Activated CD8-positive, alpha-beta memory T cell treated with anti-CD3 and anti-CD28 coated beads, Interleukin-2, amount 50 U/mL, for 4 hours (primary cell): ENCODE results near the gene DCAF6.
"Not testable (repeated sequence)": the region's sequence is repeated elsewhere in the genome, so short reads cannot be mapped to it uniquely, and the experiment has no call there.

Source experiments
- DNase-seq: peaks from one replicate; pipeline ENCODE4 v3.0.0-alpha.2; 2020

DCAF6 gene

DNA sequence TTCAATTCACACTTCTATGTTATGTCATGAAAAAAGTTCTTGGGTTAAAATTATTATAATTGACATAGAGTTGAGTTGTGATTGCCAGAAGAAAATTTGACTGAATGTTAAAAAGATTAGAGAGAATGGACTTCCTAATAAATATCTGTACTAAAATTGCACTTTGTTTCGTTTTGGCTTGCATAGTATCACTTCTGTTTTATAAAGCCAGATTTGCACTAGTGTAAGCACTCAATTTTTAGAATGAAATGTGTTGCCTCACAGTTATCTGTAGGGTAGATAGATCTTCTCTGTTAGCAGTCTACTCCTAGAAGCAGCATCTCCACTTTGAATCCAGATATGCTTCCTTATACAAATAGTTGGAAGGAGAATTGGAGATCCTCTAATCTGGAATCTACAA lies 95.5 kb downstream of the DCAF6 start:
- DNase-seq = no peak

DNA sequence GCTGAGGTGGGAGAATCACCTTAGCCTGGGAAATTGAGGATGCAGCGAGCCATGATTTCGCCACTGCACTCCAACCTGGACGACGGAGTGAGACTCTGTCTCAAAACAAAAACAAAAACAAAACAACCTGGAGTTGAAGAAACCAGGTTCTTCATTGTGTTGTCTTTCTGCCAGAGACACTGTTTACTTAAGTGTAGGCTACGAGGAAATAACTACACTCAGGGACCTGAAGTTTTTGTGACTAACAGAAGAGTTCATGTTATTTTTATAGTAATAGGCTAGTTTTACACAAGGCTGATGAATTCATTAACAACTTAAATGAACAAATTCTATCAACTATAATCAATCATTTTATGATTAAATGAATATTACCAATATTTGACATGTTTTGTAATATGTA lies 98.9 kb downstream of the DCAF6 start:
- no peak for DNase-seq

DNA sequence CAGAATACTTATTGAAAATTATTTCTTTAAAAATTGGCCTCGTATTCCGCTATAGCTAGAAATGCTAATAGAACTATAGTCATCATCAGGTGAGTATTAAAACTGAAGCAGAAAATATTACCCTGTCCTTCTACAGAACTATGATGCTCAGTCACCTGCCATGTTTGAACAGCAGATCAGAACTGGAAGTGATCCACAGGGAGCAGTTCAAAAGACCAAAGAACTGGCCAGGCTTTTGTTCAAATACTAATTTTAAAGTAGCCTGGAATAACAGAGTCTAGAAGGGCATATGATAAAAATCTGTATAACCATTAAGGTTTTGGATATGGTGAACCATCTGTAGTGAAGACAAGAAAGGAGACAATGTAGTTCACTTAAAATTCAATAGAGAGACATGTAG lies 105.9 kb downstream of the DCAF6 start:
- no peak for DNase-seq

DNA sequence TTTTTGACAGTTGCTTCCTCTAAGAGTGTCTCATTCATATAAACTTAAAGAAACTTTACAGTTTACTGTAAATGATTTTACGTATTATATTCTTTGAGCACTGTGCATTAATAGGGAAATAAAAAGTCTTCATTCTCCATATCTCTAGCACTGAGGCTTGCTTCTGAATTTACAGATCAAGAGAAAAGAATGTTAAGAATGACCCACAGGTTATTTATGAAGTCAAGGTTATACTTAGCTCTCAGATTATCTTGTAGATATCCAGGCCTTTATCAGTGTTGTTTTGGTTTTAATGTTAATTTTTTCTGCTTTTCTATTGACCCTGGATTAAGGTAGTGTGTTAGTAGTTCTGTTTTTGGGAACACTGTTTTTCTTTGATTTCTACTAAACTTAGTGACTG lies 108.8 kb downstream of the DCAF6 start:
- DNase-seq = no peak

DNA sequence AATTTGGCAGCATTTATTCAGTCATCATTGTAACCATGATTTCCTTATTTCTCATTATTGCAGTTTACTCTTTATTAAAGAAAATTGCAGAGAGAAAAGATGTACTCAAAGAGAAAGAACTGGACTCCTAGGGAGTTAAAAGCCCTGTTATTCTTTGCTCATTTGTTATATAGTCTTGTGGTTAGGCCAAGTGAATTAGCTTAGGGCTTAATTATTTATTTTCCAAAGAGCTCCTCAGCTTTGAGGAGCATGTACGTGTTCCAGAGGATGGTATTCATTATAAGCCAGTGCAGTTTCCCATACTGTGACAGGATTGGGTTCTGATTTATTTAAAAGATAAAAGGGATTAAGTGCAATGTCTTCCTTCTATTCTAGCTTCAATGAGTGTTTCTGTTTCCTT lies 113.8 kb downstream of the DCAF6 start:
- no peak for DNase-seq

DNA sequence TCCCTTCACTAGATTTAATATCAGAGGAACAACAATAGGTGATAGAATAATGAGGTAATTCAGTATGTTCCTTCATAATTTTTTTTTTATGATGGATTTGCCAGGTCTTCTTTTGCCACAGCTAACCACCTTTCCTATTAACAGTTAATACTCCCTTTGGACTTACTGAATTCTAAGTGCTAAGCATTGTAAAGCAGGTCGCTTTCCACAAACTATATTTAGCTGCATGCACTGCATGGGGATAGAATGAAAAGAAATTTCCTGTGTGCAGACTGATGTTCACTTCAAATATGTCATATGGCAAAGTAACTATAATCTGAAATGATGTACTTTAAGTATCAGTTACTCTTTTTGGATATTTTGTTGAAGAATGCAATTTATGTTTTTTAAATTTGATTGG lies 114.4 kb downstream of the DCAF6 start:
- no peak for DNase-seq

DNA sequence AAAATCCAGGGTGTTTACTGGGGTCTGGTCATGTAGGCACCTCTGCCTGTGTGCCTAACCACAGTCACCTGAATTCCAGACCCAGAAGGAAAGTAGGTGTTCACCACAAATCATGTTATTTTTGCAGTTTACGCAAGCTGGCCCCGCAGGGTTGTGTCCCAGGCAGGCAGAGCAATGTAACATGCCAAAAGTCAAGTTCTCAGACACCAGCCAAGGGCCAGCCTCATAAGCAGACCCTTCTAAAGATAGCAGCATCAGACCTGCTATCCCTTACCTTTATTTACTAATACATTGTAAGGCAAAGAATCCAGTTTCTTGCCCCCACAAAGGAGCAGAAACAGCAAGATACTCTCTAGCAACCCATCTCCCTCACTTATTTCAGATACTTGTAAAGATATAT lies 117.2 kb downstream of the DCAF6 start:
- DNase-seq = no peak

DNA sequence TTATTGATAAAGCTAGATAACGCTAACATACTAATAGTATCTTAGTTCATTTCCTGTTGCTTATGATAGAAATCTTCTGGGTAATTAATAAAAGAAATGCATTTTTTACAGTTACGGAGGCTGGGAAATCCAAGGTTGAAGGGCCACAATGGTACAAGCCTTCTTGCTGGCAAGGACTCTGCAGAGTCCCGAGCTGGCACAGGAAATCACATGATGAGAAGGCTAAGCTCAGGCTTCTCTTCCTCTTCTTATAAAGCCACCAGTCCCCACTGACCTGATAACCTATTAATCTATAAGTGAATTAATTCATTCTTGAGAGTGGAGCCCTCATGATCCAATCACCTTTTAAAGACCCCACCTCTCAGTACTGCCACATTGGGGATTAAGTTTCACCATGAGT lies 117.6 kb downstream of the DCAF6 start:
- no peak for DNase-seq

DNA sequence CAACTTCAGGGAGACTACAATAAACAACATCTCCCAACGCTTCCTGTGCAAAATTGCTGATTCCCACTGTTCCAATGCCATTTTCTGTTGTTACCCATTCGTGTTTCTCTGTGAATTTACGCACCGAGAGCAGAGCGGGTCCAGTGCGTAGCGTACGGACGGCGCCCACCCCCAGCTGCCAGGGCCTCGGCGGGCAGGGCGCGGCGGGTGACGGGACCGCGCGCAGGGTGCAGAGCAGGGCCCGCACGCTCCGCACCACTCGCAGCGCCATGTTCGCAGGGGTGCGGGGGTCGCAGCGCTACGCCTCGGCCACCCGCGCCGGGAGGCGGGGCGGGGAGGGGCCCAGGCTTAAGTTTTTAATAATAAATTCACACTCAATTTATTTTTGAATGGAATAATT lies 119.7 kb downstream of the DCAF6 start:
- DNase-seq = not testable (repeated sequence)

DNA sequence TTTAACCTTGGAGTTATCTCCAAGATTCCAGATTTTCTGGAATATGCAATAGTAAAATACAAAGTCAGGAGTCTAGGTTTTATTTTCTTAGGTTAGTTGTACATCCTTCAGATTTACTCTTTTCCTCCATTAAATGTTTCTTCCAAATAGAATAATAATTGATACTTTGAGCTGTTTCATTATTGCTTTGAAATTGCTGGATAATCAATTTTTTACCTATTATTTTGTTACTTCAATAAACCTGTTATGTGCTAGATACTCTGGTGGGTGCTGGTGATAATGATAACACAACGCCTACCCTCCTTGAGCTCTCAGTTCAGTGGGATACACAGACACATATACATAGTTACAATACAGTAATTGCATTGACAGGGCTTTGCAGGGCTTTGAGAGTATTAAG lies 120.9 kb downstream of the DCAF6 start:
- no peak for DNase-seq

DNA sequence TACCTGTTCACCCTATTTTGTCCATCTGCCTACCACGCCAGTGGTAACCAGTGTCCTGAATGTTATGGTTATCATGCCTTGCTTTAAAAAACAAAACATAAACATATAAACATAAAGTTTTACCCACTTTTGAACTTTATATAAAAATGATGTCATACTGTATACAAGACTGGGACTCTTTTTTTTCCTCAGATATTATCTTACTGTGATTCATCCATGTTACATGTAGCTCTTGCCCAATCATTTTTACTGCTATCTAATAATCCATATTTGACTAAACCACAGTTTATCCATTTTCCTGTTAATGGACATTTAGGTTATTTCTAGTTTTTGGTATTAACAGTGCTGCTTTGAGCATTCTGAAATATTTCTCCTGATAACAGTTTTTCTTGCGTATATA lies 121.4 kb downstream of the DCAF6 start:
- no peak for DNase-seq

DNA sequence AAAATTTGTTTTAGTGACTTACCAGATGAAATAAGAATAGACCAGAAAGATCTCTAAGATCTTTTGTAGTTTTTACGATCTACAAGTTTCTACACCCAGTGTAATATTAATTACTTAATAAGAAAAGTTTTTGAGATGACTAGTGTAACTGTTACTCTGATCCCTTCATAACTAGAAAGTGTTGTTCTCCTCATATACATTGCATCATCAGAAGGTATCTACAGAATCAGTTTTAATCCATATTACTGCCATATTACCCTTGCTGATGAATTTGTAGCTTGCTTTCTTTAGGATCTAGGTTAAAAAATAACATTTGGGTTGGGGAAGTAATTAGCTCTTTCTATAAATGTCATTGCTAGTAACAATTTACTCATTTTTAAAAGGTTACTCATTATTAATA lies 127.7 kb downstream of the DCAF6 start:
- DNase-seq = no peak

DNA sequence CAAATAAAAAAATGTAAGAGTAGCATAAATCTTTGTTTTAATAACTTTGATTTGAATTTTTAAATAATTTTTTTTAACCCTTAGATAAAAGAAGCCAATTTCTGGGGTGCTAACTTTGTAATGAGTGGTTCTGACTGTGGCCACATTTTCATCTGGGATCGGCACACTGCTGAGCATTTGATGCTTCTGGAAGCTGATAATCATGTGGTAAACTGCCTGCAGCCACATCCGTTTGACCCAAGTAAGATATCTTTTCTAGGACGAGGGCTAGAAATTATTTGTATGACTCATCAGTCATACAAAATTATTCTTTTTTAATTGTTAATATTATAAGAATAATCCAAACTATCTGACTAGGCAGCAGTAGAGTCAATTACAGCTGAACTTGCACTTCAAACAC lies 129.0 kb downstream of the DCAF6 start:
- DNase-seq = no peak

DNA sequence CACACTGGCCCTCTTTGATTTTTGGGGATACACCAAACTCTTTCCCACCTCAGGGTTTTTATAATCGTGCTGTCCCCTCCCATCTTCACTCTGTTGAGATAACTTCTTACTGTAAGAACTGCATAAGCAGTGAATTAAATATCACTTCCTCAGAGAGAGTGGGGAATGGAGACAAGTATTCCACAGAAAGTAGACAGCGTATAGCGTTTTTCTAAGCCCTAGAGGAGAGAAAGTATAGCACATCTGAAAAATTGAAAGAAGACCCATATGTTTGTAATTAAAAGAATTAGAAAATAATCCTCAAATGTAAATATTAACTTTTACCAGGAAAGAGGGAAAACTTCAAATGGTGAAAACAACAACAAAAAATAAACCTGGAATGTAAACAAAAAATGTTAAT lies 132.9 kb downstream of the DCAF6 start:
- DNase-seq = no peak

DNA sequence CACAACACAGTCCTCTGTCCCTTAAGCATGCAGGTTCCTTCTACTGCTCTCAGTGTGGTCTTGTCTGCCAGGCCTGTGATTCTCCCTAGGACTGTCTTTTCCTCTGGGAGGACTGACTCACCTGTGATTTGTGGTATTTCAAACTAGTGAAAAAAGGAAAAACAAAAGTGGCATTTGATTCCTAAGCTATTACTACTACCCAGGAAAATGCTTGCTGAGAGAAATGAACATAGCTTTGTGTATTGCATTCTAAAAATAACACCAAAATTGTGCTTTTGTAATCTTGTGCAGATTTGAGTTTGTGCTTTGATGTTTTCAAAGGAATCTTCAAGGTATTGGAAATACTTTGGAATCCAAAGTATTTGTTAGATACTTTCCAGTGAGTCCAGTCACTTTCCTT lies 143.3 kb downstream of the DCAF6 start:
- DNase-seq = no peak

DNA sequence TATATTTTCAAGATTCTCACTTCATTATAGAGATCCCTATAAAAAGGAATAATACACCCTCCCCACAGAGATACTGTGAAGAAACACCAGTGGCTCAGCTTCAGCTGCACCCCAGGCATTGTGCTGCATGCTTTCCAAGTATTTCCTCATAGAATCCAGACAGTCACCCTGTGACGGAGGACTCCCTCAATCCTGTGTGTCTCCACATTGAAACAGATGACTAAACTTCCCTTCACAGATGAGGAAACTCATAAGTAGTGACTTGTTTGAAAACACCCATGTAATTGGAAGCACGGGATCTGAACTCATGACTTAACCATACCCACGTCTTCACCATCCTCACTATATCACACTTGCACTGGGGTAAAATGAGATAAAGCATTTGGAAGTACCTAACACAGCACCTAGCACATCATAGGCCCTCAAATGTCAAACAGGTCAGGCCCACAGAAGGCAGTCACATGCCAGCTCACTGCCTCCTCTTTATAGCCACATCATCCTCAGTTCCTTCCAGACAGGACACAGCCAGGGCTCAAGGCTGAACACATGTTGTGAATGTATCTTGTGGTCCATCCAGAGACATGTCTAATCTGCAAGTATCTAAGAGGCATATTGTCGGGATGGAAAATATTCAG lies 145.0 kb downstream of the DCAF6 start:
- DNase-seq = no peak

DNA sequence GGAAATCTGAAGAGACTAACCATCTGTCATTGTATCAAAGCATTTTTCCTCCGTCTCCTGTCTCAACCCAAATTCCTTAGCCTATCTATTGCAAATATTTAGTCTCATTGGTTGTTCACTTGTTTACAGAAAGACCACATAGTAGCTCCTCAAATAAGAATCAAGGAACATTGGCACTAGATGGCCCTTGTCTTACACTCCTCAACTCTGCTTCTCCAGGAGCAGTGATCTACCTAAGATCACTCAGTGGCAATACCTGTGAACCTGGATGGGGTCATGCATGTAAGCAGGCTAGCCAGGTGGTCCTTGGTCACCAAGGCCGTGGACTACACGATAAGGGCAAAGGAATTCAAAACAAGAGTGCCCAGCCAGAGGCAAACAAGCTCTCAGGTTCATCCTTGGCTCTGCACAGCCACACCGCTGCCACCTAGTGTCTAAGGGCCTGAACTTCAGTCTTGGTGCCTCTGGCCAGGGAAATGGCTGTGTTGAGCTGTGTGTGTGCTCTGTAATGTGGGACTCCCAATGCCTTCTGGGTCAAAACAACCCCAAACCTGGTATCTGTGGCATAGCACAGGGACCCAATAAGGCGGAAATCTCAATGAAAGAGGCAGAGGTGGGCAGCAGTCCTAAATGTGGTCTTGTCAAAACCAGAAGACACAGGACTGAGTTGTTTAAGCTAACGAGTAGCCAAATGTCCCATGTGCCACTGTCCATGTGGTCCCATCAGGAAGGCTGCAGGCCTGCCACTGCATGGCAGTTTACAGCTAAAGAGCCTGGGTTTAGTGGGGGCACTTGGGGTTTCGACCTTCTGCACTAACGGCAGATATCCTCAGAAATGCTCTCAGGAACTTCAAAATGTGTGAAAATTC lies 145.8 kb downstream of the DCAF6 start:
- peak; percentile 59 for DNase-seq

DNA sequence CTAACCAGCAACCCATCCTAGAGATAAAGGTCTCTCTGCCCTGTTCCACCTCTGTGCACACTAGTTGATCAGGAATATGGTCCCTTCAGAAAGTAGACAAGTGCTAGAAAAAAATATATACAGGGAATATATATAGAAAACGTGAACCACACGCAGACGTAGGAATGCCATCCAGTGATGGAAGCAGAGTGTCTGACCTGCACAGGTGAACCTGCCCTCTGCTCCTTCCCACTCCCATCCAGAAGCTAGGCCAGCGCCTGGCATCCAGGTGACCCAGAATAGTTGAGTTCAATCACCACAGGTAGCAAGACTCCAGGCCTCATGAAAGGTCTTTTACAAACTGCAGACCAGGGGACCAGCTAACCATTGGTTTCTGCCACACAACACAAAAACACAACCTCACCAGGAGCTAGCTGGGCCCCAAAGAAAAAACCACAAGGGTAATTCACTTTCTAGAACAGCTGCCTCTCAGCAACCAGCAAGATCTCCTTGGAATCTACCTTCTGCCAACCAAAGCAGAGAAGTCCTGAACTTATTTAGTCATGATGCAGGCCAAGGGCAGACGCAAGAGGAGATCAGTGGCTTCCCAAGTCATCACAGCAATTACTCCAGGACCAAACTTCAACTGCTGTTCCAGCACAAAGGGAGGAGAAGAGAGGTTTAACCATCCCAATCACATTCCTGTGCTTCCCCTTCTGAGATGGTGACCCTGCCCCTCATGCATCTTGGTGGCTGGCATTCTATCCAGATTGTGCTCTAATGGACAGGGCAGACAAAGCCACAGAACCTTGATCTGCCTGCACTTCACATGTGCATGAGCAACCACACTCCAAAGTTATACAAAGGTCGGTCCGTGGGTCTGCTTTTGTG lies 147.2 kb downstream of the DCAF6 start:
- DNase-seq = no peak

DNA sequence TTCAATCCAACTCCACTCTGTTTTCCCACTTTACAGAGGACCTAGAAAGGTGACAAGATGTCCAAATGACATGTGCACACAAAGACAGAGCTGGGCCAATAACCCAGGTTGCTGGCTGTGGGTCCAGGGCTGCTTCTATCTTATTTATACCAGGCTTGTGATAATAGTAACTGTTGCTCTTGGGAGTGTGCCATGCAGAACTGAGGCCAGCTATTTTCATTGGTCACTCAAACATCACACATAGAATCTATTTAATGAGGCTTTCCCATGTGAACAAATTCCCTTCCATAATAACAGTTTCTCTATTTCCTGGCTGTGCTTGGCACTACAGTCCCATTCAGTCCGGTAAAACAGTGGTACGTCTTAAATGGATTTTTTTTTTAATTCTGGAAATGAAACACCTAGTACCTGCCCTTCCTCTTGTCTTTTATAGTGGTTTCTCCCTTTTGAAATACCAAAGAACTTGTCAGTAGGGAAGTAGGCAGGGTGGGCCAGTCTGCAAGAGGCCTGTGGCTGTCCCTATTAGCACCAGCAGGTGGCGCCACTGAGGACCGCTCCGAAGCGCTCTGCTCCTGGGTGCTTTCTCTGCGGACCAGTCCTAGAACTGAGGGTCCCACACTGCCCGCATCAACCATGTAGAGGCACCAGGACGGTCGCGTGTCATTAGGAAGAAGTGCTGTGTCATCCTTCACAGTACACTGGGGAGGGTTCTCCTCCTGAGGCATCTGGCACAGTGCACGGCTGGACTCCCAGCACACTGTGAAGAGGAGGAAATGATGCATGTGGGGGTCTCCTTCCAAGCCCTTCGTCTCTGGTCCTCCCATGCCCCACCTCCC lies 148.1 kb downstream of the DCAF6 start:
- DNase-seq = peak; percentile 62

DNA sequence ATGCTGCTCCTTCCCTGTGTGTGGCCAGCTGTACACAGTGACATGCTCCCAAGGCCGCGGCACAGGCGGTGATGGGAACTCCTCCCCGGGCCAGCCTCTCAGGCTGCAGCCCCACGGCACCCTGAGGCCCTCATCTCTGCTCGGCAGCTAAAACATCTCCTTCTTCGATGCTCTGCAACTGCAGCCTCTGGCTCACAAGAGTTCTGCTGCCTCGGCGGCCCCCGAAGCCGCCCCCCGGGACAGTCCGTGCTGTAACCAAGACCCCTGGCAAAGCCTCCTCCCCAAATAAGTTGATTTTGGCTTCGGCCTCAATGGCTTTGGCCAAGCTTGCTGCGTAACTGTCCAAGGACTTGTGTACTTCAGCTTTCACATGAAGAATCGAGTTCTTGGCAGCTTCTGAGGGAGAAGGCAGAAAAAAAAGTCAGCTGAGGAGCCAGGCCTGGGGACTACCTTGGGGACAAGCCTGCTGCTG lies 149.0 kb downstream of the DCAF6 start:
- DNase-seq = no peak

DNA sequence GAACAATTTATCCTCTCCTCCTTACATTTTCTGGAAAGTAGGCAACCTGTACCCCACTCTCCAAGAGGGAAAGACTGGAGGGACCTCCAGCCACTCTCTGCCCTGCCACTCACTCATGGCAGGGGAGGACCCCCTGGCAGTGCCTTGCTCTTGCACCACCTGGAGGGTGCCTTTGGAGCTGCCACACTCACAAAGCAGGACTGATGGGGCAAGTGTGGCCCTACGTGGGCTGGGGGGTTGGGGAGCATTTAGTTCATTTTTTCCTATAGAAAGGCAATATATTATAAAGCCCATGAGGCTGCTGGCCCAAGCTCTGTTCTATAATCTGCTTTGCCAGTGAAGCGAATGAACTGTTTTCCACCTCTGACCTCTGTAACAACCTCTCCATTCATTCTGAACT lies 150.0 kb downstream of the DCAF6 start:
- DNase-seq = no peak

DNA sequence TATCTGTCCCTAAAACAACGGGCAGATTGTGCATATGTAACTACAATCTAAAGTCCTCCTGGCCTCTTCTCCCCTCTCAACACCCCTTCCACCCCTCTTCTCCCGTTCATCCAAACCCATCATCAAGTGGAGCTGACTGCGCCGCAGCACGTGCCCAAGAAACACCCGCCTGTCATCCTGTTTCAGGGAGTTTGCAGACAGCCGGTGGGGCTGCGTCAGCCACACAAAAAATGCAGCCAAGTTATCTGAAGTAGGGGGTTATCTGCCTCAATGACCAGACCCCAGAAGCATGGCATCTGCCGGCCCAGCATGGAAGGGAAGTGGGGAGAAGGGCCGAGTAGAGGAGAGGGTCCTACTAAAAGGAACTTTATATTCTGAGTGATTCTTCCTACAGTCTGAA lies 151.2 kb downstream of the DCAF6 start:
- no peak for DNase-seq
